ENCODE measurements around the gene GABPB1.
"Not testable (repeated sequence)": the region's sequence is repeated elsewhere in the genome, so short reads cannot be mapped to it uniquely, and the experiment has no call there.

Gene GABPB1

DNA sequence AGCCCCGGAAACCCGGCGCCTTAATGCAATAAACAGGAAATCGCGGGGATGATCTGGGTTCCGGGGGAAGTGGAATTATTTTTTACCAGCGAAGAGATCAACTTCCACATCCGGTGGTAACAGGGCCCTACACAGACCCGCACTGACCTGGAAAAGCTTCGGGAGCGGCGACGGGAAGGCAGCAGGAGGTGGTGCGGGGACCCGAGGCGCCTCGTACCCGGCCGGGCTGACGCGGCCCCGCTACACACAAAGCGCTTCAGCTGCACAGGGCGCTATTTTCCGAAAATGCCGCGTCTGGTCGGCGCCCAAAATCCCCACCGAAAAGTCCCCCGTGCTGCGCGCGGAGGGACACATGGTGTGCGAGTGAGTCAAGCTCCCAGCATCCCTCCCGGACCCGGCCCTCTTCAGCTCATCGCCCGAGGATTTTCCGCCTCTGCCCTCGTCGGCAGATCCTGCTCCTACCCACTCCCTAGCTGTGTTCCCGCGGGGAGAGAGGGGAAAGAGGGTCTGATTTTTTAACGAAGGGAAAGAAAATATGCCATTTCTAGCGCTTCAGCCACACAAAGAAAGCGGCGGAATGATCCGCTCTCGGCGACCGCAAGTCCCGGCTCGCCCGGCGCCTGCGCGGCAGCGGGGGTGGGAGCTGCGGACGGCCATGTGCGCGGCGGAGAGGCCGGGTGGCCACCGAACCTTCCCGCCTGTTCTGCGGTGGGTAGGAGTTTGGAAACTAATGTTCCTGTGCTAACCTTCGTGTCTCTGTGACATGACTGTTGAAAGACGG lies at the start of gene GABPB1:
Gene GABPB1, minus strand, starts transcription at position 361 of the 781 bp plus-strand sequence. CDS start 45,400 bp downstream, outside the sequence.
- DNase-seq (ENCODE audit: low spot score), result peak; percentile 94

DNA sequence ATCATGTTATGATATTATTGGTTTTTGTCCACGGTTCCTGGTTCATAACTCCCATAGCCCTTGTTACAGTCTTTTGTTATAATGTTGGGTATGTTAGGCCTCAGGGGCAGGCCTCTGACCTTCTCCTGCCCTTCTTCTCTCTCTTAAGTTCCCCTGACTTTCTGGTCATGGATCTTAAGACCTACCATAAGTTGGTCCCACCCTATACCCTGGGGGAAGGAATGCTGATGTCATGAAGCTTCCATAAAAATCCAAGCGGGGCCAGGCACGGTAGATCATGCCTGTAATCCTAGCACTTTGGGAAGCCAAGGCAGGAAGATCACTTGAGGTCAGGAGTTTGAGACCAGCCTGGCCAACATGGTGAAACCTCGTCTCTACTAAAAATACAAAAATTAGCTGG lies 36.6 kb upstream of the GABPB1 start:
- not testable (repeated sequence) for DNase-seq (ENCODE audit: low spot score)

DNA sequence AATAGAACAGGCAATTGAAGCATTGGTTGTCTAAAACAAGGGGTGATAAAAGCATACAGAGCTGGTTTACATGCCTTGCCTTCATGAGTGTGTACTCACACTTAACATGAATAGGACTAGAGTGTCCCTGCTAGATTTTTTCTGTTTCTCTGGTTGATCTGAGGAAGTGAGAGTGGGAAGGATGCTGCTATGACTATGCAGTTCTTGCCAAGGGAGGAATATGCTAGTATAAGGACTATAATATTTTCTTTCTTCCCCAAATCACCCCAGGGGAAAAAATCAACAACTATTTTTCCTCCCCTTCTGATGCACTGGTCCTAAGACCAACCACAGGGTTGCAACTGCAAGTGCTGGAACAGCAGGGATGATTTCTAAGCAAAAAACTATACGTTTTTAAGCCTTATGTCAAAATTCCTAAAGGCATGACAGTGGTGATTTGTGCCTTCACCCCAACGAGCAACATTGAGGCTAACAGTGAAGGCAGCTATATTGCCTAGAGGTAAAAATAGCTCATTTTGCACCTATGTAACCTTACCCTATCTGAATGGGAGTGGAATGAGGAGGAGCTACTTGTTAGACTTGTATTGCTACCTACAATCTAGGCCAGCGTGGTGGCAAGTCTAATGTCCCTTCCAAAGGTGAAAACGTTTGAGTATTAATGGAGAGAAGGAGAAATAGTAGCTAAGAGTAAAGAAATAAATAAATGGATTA lies 35.7 kb upstream of the GABPB1 start:
- DNase-seq (ENCODE audit: low spot score), result no peak

DNA sequence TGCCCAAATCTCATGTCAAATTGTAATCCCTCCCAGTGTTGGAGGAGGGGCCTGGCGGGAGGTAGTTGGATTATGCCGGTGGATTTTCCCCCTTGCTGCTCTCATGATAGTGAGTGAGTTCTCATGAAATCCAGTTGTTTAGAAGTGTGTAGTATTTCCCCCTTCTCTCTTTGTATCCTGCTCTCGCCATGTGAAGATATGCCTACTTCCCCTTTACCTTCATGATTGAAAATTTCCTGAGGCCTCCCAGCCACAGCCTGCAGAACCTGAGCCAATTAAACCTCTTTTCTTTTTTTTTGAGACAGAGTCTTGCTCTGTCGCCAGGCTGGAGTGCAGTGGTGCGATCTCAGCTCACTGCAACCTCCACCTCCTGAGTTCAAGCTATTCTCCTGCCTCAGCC lies 27.4 kb upstream of the GABPB1 start:
- DNase-seq (ENCODE audit: low spot score), result not testable (repeated sequence)

DNA sequence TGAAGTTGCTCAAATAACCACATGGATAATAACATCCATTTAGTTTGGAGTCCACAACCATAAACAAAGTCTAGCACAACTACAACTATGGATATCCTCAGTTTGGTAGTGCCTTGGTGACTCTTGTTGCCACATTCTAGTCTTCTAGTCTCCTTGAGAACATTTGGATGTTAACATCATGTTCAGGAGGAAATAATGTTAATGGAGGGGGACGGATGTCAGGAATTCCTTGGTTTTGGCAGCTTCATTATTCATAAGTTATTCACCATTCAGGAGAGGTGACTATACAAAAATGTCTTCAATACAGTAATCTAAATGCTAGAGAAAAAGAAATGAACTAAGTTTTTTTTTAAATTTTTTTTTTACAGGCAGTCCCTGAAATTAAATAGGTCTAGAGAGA lies 26.4 kb upstream of the GABPB1 start:
- DNase-seq (ENCODE audit: low spot score), result no peak

DNA sequence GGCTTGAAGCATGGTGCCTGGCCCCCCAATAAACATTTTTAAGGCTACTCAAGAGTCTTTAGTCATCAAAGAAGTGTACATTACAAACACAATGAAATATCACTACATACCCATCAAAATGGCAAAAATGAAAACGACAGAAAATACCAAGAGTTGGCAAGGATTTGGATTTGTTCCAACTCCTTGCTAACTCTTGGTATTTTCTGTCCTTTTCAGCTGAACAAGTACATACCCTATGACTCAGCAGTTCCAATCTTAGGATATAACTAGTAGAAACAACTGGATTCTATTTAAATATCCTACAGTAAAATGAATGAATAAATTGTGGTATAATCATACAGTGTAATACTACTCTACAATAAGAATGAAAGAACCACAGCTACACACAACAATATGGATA lies 25.1 kb upstream of the GABPB1 start:
- DNase-seq (ENCODE audit: low spot score), result no peak

DNA sequence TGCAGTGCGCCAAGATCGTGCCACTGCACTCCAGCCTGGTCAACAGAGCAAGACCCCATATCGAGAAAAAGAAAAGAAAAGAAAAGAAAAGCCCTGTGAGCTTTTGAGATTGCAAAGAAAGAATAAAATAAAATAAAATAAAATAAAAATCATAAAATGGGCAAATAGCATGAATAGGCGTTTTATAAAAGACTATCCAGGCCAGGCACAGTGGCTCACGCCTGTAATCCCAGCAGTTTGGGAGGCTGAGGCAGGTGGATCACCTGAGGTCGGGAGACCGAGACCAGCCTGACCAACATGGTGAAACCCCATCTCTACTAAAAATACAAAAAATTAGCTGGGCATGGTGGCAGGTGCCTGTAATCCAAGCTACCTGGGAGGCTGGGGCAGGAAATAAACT lies 24.4 kb upstream of the GABPB1 start:
- DNase-seq (ENCODE audit: low spot score), result not testable (repeated sequence)

DNA sequence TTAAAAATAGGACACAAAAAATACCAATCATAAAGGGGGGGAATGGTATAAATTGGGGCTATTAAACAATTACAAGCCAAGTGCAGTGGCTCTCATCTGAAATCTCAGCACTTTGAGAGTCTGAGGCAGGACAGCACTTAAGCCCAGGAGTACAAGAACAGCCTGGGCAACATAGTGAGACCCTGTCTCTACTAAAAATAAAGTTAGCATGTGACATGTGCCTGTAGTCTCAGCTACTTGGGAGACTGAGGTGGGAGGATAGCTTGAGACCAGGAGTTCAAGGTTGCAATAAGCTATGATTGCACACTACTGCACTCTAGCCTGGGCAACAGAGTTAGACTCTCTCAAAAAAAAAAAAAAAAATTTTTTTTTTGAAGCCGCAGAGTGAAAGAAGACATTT lies 23.8 kb upstream of the GABPB1 start:
- no peak for DNase-seq (ENCODE audit: low spot score)

DNA sequence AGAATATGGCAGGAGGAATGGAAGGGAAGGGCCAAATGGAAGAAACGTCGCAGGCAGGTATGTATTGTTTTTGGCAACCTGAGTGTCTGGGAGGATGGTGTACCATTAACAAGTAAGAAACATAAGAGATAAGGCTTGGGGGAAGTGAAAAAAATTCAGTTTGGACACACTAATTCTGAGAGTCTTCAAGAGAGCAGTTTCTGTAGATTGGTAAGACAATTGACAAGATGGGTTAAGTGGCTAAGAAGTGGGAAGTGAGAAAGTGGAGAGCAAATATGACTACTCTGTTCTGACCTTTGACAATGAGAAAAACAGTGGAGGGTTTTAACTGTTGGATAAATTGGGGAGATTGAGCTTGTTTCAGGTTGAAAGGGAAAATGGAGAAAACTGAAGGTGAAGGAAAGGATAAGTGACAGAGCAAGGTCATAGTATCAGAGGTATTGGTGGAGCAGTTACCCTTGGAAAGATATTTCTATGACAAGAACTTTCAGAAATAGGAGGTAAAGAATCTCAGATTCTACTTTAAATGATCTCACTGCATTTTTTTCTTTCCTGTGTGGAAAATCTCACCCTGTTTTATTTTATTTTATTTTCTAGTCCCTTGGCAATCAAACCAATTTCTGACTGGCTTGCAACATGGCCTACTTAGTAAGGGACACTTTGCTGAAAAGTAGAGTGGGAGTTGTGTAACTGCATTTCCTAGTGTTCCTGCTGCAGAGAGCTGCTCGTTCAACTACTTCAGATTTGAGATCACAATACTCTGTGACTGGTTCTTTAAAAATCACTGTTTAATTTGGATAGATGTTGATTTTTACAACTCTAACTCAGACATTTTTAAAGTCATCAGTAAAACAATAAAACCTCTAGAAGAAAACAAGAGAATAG lies 23.1 kb upstream of the GABPB1 start:
- DNase-seq (ENCODE audit: low spot score), result no peak

DNA sequence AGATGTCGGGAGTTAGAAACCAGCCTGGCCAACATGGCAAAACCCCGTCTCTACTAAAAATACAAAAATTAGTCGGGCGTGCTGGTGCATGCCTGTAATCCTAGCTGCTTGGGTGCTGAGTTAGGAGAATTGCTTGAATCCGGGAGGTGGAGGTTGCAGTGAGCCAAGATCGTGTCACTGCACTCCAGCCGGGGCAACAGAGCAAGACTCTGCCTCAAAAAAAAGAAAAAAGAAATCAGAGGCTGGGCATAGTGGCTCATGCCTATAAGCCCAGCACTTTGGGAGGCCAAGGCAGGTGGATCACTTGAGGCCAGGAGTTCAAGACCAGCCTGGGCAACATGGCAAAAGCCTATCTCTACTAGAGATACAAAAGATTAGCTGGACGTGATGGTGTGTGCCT lies 14.6 kb upstream of the GABPB1 start:
- not testable (repeated sequence) for DNase-seq (ENCODE audit: low spot score)

DNA sequence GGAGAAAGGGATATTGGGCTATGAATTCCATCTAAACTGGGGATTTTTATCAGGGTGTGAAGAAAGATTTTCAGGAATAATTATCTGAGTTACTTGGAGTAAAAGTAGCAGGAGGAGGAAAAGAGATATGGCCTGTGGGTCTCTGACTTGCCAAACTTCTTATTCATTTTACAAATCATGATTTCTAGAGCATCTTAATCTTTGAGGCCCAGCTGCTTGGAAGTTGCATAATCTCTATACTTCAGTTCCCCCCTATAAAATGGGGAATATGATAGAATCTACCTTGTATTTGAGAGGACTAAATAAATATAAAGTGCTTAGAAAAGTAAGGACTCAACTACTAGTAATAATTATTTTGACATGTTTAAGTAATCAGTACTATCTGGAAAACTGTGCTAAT lies 11.0 kb upstream of the GABPB1 start:
- no peak for DNase-seq (ENCODE audit: low spot score)

DNA sequence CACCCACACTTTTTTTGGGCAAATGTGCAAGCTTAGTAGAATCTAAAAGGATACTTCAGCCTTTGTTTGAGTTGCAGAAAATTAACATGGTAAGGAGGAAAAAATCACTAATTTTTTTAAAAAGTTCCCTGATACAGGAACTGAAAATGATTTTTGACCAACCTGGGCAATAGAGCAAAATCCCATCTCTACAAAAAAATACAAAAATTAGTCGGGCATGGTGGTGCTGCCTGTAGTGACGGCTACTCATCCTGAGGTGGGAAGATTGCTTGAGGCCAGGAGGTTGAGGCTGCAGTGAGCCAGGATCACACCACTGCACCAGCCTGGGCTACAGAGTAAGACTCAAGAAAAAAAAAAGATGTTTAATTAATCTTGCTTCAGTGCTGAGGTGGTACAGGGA lies 10.6 kb upstream of the GABPB1 start:
- no peak for DNase-seq (ENCODE audit: low spot score)

DNA sequence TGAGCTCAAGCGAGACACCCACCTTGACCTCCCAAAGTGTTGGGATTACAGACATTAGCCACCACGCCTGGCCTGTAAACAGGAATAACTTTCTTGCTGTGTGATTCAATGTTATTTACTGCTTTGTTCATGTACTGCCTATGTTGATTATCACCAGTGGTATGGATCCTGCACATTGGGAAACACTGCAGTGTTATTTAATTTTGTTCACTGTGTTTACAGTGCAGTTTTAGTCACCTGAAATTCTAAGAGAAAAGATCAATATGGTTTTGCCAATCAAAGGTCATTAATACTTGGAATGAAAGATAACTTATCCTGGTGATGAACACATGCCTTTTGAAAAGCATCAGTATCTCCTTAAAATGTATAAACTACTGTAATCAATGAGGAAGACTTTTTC lies 8.6 kb upstream of the GABPB1 start:
- DNase-seq (ENCODE audit: low spot score), result no peak

DNA sequence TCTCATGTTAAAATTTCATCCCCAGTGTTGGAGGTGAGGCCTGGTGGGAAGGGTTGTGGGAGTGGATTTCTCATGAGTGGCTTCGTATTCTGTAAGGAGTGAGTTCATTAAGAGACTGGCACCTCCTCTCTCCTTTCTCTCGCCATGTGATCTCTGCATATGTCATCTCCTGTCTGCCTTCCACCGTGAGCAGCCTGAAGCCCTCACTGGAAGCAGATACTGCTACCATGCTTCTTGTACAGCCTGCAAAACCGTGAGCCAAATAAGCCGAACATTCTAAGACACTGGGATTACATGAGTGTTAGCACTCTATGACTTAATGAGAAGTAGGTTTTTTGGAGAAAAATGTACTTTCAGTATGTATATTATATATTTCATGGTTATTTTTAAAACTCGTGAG lies 6.8 kb upstream of the GABPB1 start:
- DNase-seq (ENCODE audit: low spot score), result no peak

DNA sequence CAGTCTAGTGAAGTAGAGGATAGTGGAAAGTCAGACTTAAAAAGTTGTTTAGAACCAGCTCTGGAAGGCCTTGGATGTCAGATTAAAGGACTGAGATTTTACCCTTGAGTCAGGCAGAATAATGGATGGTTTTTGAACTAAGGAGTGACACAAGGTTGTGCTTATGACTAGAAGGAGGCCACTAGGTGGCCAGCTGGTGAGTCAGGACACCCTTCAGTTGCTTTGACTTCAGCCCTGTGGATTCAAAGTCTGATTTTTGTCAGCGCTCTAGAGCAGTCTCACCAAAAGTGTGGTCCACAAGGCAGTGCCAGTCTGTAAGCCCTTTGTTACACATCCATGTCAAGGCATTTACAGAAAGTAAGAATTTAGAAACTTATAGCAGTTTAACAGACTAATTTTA lies 3.8 kb upstream of the GABPB1 start:
- DNase-seq (ENCODE audit: low spot score), result peak; percentile 52

DNA sequence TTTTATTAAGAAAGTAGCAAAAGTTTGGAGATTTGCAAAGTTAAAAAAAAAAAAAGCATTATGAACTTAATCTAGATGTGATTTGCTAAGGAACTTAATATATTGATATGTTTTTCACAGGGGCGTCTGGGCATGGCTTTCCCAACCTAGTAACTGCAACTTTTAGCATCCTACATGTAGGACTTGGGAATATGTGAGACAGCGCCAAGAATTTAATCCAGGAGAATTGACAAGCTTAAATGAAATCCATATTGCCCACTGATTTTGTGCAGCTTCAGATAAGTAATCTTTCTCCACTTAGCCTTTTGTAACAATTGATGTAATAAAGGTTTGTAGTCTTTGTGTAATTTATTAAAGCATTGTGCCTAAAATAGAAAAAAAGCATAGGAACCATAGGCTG lies 982 bp upstream of the GABPB1 start:
- no peak for DNase-seq (ENCODE audit: low spot score)

DNA sequence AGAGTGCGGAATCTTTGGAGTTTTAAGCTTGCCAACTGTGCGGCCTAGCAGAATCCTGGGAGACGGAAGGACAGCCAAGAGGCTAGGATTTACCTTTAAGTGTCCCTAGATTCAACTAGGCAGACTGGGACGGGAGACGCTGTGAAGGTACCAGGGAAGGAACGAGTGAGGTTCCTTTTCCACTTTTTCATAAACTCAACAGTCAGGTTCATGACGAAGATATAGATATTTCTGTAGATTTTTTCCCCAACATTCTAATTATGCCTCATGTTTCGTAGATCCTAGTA lies 564 bp upstream of the GABPB1 start:
- DNase-seq (ENCODE audit: low spot score), result no peak

DNA sequence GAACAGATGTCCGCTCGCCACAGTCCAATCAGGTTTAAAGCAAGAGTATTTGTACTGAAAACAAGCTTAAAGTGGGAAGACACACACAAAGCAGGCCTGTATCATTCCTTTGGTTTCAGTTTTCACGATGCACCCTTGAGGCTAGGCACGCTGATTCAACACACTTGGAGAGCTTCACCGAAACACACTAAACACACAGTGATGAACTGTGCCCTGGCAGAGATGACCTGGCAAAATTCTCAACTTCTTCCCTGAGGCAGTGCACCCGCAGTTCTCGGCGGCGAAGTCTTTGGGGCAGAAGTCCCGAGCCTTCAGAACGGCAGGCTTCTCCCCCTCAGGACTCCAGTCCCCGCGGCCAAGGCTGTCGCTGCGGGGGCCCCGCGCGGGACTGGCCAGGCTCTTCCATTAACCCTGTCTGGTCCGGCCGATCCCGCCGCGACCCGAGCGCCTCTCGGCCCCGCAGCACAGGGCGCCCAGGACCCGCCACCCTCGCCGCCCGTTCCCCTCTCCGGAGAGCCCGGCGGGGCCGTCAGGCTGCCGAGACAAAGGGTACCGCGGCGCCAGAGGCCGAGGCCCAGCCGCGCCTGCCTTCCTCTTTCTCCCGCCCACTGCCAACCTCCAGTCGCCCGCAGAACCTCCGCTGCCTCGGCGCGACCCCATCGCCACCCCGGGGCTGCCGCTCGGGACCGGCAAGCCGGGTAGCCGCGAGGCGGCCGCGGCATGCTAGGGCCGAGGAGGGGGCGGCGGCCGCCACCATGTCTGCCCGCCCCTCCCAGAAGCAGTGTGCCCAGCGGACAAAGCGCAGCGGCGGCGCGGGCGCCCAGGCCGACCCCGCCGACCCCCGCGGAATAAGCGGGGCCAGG lies 792 bp downstream of the GABPB1 start:
- DNase-seq (ENCODE audit: low spot score), result peak; percentile 64

DNA sequence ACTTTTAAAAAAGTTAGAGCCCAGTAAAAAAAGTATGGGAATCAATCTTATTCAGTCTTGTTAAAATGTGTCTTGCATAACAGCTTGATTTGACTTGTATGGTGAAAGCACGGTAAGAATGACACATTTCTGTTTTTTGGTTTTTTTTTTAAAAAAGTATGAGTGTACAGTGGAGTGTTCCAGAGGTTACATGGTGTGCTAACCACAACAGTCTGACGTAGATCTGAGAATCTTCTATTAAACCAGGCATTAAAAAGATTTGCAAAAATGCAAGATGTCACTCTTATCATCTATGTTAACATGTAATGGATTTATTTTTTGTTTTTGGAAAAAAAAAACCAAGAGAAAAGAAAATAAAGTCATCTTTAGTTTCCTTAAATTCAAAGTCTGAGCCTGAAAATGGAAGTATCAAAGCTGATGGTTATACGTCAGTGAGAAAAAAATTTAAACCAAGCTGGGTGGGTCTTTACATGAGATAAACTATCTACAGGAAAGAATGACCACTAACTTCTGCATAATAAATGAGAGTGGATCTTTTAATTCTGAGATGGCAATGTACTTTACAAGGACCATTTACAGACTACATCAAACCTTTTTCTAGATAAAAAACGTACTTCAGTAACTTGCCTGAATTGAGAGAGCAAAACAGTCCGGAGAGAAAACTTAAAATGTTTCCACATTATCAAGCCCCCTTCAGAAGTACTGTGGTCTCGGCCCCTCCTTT lies 1.6 kb downstream of the GABPB1 start:
- peak; percentile 22 for DNase-seq (ENCODE audit: low spot score)

DNA sequence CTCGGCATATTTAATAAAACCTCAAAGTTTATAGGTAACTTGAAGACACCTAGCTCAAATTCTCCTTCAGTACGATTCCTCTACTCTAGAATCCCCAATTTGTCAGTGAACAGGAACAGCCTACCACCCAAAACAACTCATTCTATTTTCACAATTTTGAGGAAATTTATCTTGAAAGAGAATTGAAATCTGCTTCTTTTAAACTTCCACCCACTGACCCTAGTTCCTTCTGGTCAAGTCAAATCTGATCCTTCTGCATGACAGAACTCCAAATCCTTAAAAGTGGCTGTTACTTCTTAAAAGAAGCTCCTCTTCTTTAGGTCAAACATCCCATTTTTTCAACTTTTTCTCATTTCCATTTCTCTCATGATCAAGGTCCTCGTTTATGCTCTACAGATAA lies 4.4 kb downstream of the GABPB1 start:
- no peak for DNase-seq (ENCODE audit: low spot score)

DNA sequence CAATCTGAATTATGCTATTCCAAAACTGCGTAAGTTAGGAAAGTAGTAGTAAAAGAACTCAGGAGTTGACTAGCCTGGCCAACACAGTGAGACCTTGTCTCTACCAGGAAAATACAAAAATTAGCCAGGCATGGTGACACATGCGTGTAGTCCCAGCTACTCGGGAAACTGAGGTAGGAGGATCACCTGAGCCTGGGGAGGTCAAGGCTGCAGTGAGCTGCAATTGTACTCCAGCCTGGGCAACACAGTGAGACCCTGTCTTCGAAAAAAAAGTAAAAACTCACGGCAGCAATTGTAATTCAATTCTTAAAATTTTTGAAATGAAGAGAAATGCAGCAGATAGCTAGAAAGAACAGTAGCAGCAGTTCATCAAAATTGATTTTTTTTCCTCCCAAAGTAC lies 9.7 kb downstream of the GABPB1 start:
- no peak for DNase-seq (ENCODE audit: low spot score)
